ENCODE measurements around the gene MMP23B. TPM values are rescaled to one million over a fixed set of nuclear protein-coding genes. Genes with fewer than 3 reads are reported as not detected.

MMP23B gene
- total RNA-seq, 4 donors from 2014 or later: 5.5 to 27.2 (median 9.4) TPM

GRCh38 chr1:1604374-1605033 is 27.5 kb upstream of the MMP23B start:
- Histone ChIP-seq H3K4me3 (no peak overlapping the region), H3K36me3 (no peaks in the 10 kb centered on the region), H3K27me3 (peaks cover 56% of the 10 kb centered on the region), H3K27ac (no peak overlapping the region), H3K9me3 (no peaks in the 10 kb centered on the region), H3K4me1 (peaks cover 0 to 12% (median 6%) of the 10 kb centered on the region in 3 donors)
- 100% methylated on average over 1 of the region's 15 CpGs; no CpG with 5 or more reads in 1 of the 2 donors for WGBS, 2 donors (ENCODE audit: low coverage in 1 of 2)
- TF ChIP-seq POLR2AphosphoS5 (IDR thresholded peaks at IDR 0.05): no peak
- TF ChIP-seq EP300 (IDR thresholded peaks at IDR 0.05): no peak
- TF ChIP-seq POLR2A (IDR thresholded peaks at IDR 0.05): no peak
- TF ChIP-seq CTCF (IDR thresholded peaks at IDR 0.05): no peak
- no peak for ATAC-seq

- Histone ChIP-seq H3K27ac (no peak overlapping the region), H3K36me3 (no peaks in the 10 kb centered on the region), H3K4me1 (peaks cover 0 to 9% (median 5%) of the 10 kb centered on the region in 3 donors), H3K9me3 (no peaks in the 10 kb centered on the region), H3K27me3 (peaks cover 53% of the 10 kb centered on the region), H3K4me3 (no peak overlapping the region)
- ATAC-seq: no peak
- TF ChIP-seq EP300 (IDR thresholded peaks at IDR 0.05) (no peak), POLR2A (IDR thresholded peaks at IDR 0.05) (no peak), POLR2AphosphoS5 (IDR thresholded peaks at IDR 0.05) (no peak), CTCF (IDR thresholded peaks at IDR 0.05) (no peak)
- 60% methylated on average over 1 of the region's 14 CpGs; no CpG with 5 or more reads in 1 of the 2 donors for WGBS, 2 donors (ENCODE audit: low coverage in 1 of 2)
Observed at GRCh38 chr1:1605034-1605591, 26.9 kb upstream of the MMP23B start.

GRCh38 chr1:1605724-1606123 is 26.2 kb upstream of the MMP23B start:
- peaks cover 0 to 3% (median 0%) of the 10 kb centered on the region in 3 donors for H3K4me1 ChIP-seq
- H3K4me3 ChIP-seq: no peak overlapping the region
- ATAC-seq: no peak
- H3K27me3 ChIP-seq: peaks cover 46% of the 10 kb centered on the region
- TF ChIP-seq POLR2AphosphoS5 (IDR thresholded peaks at IDR 0.05) (no peak), CTCF (IDR thresholded peaks at IDR 0.05) (no peak), EP300 (IDR thresholded peaks at IDR 0.05) (no peak), POLR2A (IDR thresholded peaks at IDR 0.05) (no peak)
- H3K27ac ChIP-seq: no peak overlapping the region
- H3K9me3 ChIP-seq: no peaks in the 10 kb centered on the region
- no peaks in the 10 kb centered on the region for H3K36me3 ChIP-seq
- WGBS, 2 donors (ENCODE audit: low coverage in 1 of 2): 90% methylated on average over 2 of the region's 17 CpGs; no CpG with 5 or more reads in 1 of the 2 donors

- Histone ChIP-seq H3K4me1 (no peaks in the 10 kb centered on the region), H3K36me3 (no peaks in the 10 kb centered on the region), H3K9me3 (no peaks in the 10 kb centered on the region), H3K4me3 (no peak overlapping the region), H3K27me3 (peaks cover 41% of the 10 kb centered on the region), H3K27ac (no peak overlapping the region)
- ATAC-seq: no peak
- WGBS, 2 donors (ENCODE audit: low coverage in 1 of 2): 92% methylated on average over 2 of the region's 13 CpGs; no CpG with 5 or more reads in 1 of the 2 donors
- TF ChIP-seq EP300 (IDR thresholded peaks at IDR 0.05) (no peak), POLR2AphosphoS5 (IDR thresholded peaks at IDR 0.05) (no peak), CTCF (IDR thresholded peaks at IDR 0.05) (no peak), POLR2A (IDR thresholded peaks at IDR 0.05) (no peak)
Observed at GRCh38 chr1:1606232-1606631, 25.7 kb upstream of the MMP23B start.

Measured in gastroesophageal sphincter (tissue), 4 donors.